ENCODE data around the gene MT1G.
"Not testable (repeated sequence)": the region's sequence is repeated elsewhere in the genome, so short reads cannot be mapped to it uniquely, and the experiment has no call there.

MT1G gene

GRCh38 chr16:56667581-56668571, at the start of gene MT1G:
Gene MT1G, minus strand, starts transcription at chr16:56668065. Its CDS starts 72 bp downstream, at chr16:56667993.
- no peak for FAIRE-seq

- not testable (repeated sequence) for FAIRE-seq
Observed at GRCh38 chr16:56717532-56717931, 49.7 kb upstream of the MT1G start.

GRCh38 chr16:56716761-56717160, 48.9 kb upstream of the MT1G start:
- FAIRE-seq, result no peak

- no peak for FAIRE-seq
Observed at GRCh38 chr16:56715126-56715525, 47.3 kb upstream of the MT1G start.

- no peak for FAIRE-seq
Observed at GRCh38 chr16:56713794-56714193, 45.9 kb upstream of the MT1G start.

- no peak for FAIRE-seq
Observed at GRCh38 chr16:56711862-56712261, 44.0 kb upstream of the MT1G start.

GRCh38 chr16:56710181-56710737, 42.4 kb upstream of the MT1G start:
- no peak for FAIRE-seq

GRCh38 chr16:56709443-56710040, 41.7 kb upstream of the MT1G start:
- FAIRE-seq, result no peak

GRCh38 chr16:56708525-56709442, 40.9 kb upstream of the MT1G start:
- no peak for FAIRE-seq

GRCh38 chr16:56702836-56703235, 35.0 kb upstream of the MT1G start:
- FAIRE-seq, result no peak

- FAIRE-seq, result no peak
Observed at GRCh38 chr16:56701534-56701933, 33.7 kb upstream of the MT1G start.

- no peak for FAIRE-seq
Observed at GRCh38 chr16:56700631-56701030, 32.8 kb upstream of the MT1G start.

GRCh38 chr16:56700195-56700594, 32.3 kb upstream of the MT1G start:
- FAIRE-seq, result no peak

- no peak for FAIRE-seq
Observed at GRCh38 chr16:56697456-56698155, 29.7 kb upstream of the MT1G start.

GRCh38 chr16:56695246-56695645, 27.4 kb upstream of the MT1G start:
- FAIRE-seq, result no peak

GRCh38 chr16:56691885-56692284, 24.0 kb upstream of the MT1G start:
- FAIRE-seq, result no peak

GRCh38 chr16:56690420-56691122, 22.7 kb upstream of the MT1G start:
- no peak for FAIRE-seq

- no peak for FAIRE-seq
Observed at GRCh38 chr16:56689171-56689570, 21.3 kb upstream of the MT1G start.

- FAIRE-seq, result no peak
Observed at GRCh38 chr16:56688762-56689161, 20.9 kb upstream of the MT1G start.

- no peak for FAIRE-seq
Observed at GRCh38 chr16:56686758-56687157, 18.9 kb upstream of the MT1G start.

GRCh38 chr16:56684926-56685590, 17.2 kb upstream of the MT1G start:
- FAIRE-seq, result no peak
